HCT116 (cell line): ENCODE data around the gene RAB41. TPM values are rescaled to one million over a fixed set of nuclear protein-coding genes. Genes with fewer than 3 reads are reported as not detected.

ENCODE experiments used
- ATAC-seq: fragments of 200-7000 bp; cut with Tn5 transposase; 2 replicates; pipeline ENCODE4 v1.9.1; 2020; ENCODE audit warnings: mild to moderate bottlenecking, moderate library complexity
- BruUV-seq: library from RNA; stranded (reverse); fragments of 400-500 nt; replicated peaks from 2 replicates; lab custom pipeline; 2021; lab: Mats Ljungman, UMichigan
- CTCF ChIA-PET: fragments of 300-600 bp; sonication (Branson Sonifier 250); formaldehyde crosslinking; loops from one replicate; lab custom pipeline; 2021; ENCODE audit warnings: antibody characterized with exemption; lab: Charles Lee
- POLR2A ChIA-PET: fragments of 300-600, 350-600 bp; sonication (Branson Sonifier 250); formaldehyde crosslinking; loops from one replicate; lab custom pipeline; 2021; ENCODE audit warnings: antibody characterized with exemption; lab: Charles Lee
- RAD21 ChIA-PET, 2 experiments: fragments of 300-600 bp; sonication (Branson Sonifier 250); formaldehyde crosslinking; loops; one replicate each; lab custom pipeline; 2023; ENCODE audit warnings: low total read pairs in 2 of 2; ENCODE audit not compliant: uncharacterized antibody in 2 of 2, unreplicated experiment in 2 of 2, low non-redundant PET in 1 of 2; lab: Charles Lee
- DNase-seq: peaks from one replicate; pipeline ENCODE4 v3.0.0-alpha.2; 2010; ENCODE audit warnings: low read depth, low spot score
- H2AFZ ChIP-seq: fragments of 200-600 bp; shearing (Covaris generic), sonication (generic); 2 replicates; pipeline ENCODE4 v1.6.1; 2017; ENCODE audit warnings: low read depth, mixed run types, mixed read lengths, antibody characterized with exemption, low read length; ENCODE audit not compliant: poor library complexity, severe bottlenecking
- H3K27ac ChIP-seq: 2 replicates; pipeline ENCODE4 v1.5.1; 2012; ENCODE audit warnings: low read depth, low read length
- H3K27me3 ChIP-seq: fragments of 200-600 bp; sonication (generic); 2 replicates; pipeline ENCODE4 v1.6.1; 2016; ENCODE audit warnings: mixed run types, low read length, mixed read lengths; ENCODE audit not compliant: insufficient read depth
- H3K36me3 ChIP-seq, 2 experiments: fragments of 200-500 bp in 1 of 2; fragments of 200-600 bp in 1 of 2; sonication (Bioruptor generic) in 1 of 2; sonication (generic) in 1 of 2; 2 replicates each; pipeline versions ENCODE4 v1.5.1 to v1.6.1; 2014 to 2016; ENCODE audit warnings: low read length in 2 of 2, inconsistent platforms in 1 of 2, mixed read lengths in 1 of 2, mixed run types in 1 of 2; ENCODE audit not compliant: insufficient read depth in 2 of 2, control insufficient read depth in 1 of 2
- H3K4me1 ChIP-seq, 2 experiments: fragments of 200-600 bp in 1 of 2; sonication (generic) in 1 of 2; 2 replicates each; pipeline versions ENCODE4 v1.5.1 to v1.6.1; 2012 to 2017; ENCODE audit warnings: low read length in 2 of 2, inconsistent platforms in 1 of 2, mild to moderate bottlenecking in 1 of 2, mixed read lengths in 1 of 2, mixed run types in 1 of 2, moderate library complexity in 1 of 2; ENCODE audit not compliant: insufficient read depth in 2 of 2, control insufficient read depth in 1 of 2
- H3K4me2 ChIP-seq: fragments of 200-600 bp; sonication (generic); 2 replicates; pipeline ENCODE4 v1.6.1; 2017; ENCODE audit warnings: mixed run types, low read length, mixed read lengths
- H3K4me3 ChIP-seq, 2 experiments: fragments of 200-600 bp in 1 of 2; sonication (generic) in 1 of 2; replicated peaks in 1 of 2; 2 replicates each; pipeline ENCODE4 v1.5.1; 2011 to 2016; ENCODE audit warnings: low read length in 2 of 2, control low read depth in 1 of 2, low read depth in 1 of 2, mild to moderate bottlenecking in 1 of 2, mixed read lengths in 1 of 2, mixed run types in 1 of 2
- H3K79me2 ChIP-seq: fragments of 200-600 bp; sonication (generic); 2 replicates; pipeline ENCODE4 v1.6.1; 2017; ENCODE audit warnings: mild to moderate bottlenecking, mixed run types, low read length, moderate library complexity, mixed read lengths; ENCODE audit not compliant: insufficient read depth
- H3K9ac ChIP-seq: fragments of 200-600 bp; sonication (generic); 2 replicates; pipeline ENCODE4 v1.6.1; 2016; ENCODE audit warnings: low read length, mixed read lengths
- H3K9me2 ChIP-seq: fragments of 200-600 bp; sonication (generic), shearing (Covaris generic); 2 replicates; pipeline ENCODE4 v1.6.1; 2017; ENCODE audit warnings: mixed run types, mild to moderate bottlenecking, moderate library complexity; ENCODE audit not compliant: insufficient read depth
- H3K9me3 ChIP-seq, 2 experiments: fragments of 200-500 bp in 1 of 2; fragments of 200-600 bp in 1 of 2; sonication (Bioruptor generic) in 1 of 2; sonication (generic) in 1 of 2; 2 replicates each; pipeline ENCODE4 v1.6.1; 2014 to 2017; ENCODE audit warnings: low read length in 2 of 2, mixed read lengths in 2 of 2, inconsistent platforms in 1 of 2, low read depth in 1 of 2, mild to moderate bottlenecking in 1 of 2, mixed run types in 1 of 2, moderate library complexity in 1 of 2; ENCODE audit not compliant: control insufficient read depth in 1 of 2, insufficient read depth in 1 of 2
- H4K20me1 ChIP-seq: fragments of 200-600 bp; sonication (generic), shearing (Covaris generic); 2 replicates; pipeline ENCODE4 v1.6.1; 2017; ENCODE audit warnings: mixed run types, mild to moderate bottlenecking, moderate library complexity; ENCODE audit not compliant: insufficient read depth
- ATF3 ChIP-seq: IDR thresholded peaks from 2 replicates; pipeline ENCODE4 v1.6.1; 2012
- CBX3 ChIP-seq: IDR thresholded peaks from 2 replicates; pipeline ENCODE4 v1.6.1; 2012; ENCODE audit warnings: low read depth
- CEBPB ChIP-seq: IDR thresholded peaks from 2 replicates; pipeline ENCODE4 v1.6.1; 2012; ENCODE audit warnings: low read depth
- FOSL1 ChIP-seq: IDR thresholded peaks from 2 replicates; pipeline ENCODE4 v1.6.1; 2012; ENCODE audit warnings: low read depth
- JUND ChIP-seq: IDR thresholded peaks from 2 replicates; pipeline ENCODE4 v1.6.1; 2012
- MAX ChIP-seq: IDR thresholded peaks from 2 replicates; pipeline ENCODE4 v1.6.1; 2012
- POLR2AphosphoS5 ChIP-seq: IDR thresholded peaks from 2 replicates; pipeline ENCODE4 v1.6.1; 2011; ENCODE audit warnings: mild to moderate bottlenecking, low read depth, low read length, moderate library complexity
- RAD21 ChIP-seq: IDR thresholded peaks from 2 replicates; pipeline ENCODE4 v1.6.1; 2012; ENCODE audit warnings: low read depth, mild to moderate bottlenecking
- REST ChIP-seq: IDR thresholded peaks from 2 replicates; pipeline ENCODE4 v1.6.1; 2012; ENCODE audit warnings: low read depth
- SP1 ChIP-seq: IDR thresholded peaks from 2 replicates; pipeline ENCODE4 v1.6.1; 2012; ENCODE audit warnings: low read depth
- ZBTB33 ChIP-seq: IDR thresholded peaks from 2 replicates; pipeline ENCODE4 v1.6.1; 2011; ENCODE audit warnings: mild to moderate bottlenecking, low read length, moderate library complexity; ENCODE audit not compliant: insufficient replicate concordance; ENCODE audit errors: extremely low read depth
- intact Hi-C: fragments of 100-400 bp; cut with micrococcal nuclease; formaldehyde crosslinking; loops from 2 replicates; pipeline ENCODE4 v1.10.0; 2022
- total RNA-seq: library from RNA; stranded (reverse); gene quantifications from one replicate; pipeline ENCODE4 v1.2.1, GENCODE V29; 2021; ENCODE audit not compliant: unreplicated experiment

RAB41 gene
- total RNA-seq, 1 experiment from 2014 or later = not detected

- no peak for TF ChIP-seq REST
- no peak for TF ChIP-seq ZBTB33
- TF ChIP-seq POLR2AphosphoS5 = no peak
These were observed 10.8 kb downstream of the RAB41 start (continued) for GRCh38 chrX:70292788-70293187.

GRCh38 chrX:70293621-70294020, 11.6 kb downstream of the RAB41 start:
- POLR2A ChIA-PET = no interaction called here
- H3K4me3 ChIP-seq = no peak overlapping the region
- H4K20me1 ChIP-seq = no peaks in the 10 kb centered on the region
- no TSS peak for BruUV-seq
- intact Hi-C loops = loop anchor here (5.0 kb wide), 1 partner anchor 161 kb away; the partner anchor contains the start of gene IGBP1
- peaks cover 3 to 5% of the 10 kb centered on the region in 2 experiments; a peak in 1 of 4 replicates for H3K4me1 ChIP-seq
- peaks cover 2 to 19% of the 10 kb centered on the region in 2 experiments for H3K36me3 ChIP-seq
- H3K9ac ChIP-seq = no peak overlapping the region
- peaks cover 82% of the 10 kb centered on the region for H3K79me2 ChIP-seq
- H3K27me3 ChIP-seq = no peaks in the 10 kb centered on the region
- H2AFZ ChIP-seq = no peak overlapping the region
- ATAC-seq (no peak), DNase-seq (no peak)
- H3K4me2 ChIP-seq = no peak overlapping the region
- CTCF ChIA-PET = no interaction called here
- RAD21 ChIA-PET = no interaction called here
- H3K9me2 ChIP-seq = no peaks in the 10 kb centered on the region
- H3K27ac ChIP-seq = no peak overlapping the region
- TF ChIP-seq JUND = no peak
- TF ChIP-seq FOSL1 = no peak
- TF ChIP-seq ATF3 = no peak
- no peak for TF ChIP-seq SP1
- no peak for TF ChIP-seq MAX
- TF ChIP-seq REST = no peak
- no peak for TF ChIP-seq RAD21
- TF ChIP-seq CEBPB = no peak
- no peak for TF ChIP-seq CBX3
- H3K9me3 ChIP-seq = no peaks in the 10 kb centered on the region
